DMS153 treated with DMSO at 0.1 percent for 48 hours (cell line): ENCODE data around the gene EVA1B.

Source experiments
- DNase-seq: peaks from one replicate; lab custom pipeline; 2025; ENCODE audit not compliant: unreplicated experiment; lab: John Stamatoyannopoulos, UW

Gene EVA1B

DNA sequence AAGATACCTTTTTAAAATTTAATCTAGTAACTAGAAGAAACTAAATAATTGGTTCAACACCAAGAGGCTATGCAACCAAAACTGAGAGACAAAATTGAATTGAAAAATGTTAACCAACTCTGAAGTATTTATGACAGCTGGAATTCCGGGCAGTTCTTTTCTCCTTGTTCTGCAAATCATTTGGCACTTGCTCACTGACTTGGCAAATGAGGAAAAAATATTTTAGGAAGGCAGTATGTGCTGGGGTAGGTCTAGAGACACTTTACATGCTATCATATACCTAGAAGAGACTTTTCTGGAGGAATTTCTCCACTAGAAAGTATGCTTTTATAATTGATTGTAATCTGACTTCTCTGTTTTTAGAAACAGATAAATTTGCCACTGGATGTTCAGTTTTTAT is 39.4 kb downstream of the EVA1B start:
- DNase-seq: no peak

DNA sequence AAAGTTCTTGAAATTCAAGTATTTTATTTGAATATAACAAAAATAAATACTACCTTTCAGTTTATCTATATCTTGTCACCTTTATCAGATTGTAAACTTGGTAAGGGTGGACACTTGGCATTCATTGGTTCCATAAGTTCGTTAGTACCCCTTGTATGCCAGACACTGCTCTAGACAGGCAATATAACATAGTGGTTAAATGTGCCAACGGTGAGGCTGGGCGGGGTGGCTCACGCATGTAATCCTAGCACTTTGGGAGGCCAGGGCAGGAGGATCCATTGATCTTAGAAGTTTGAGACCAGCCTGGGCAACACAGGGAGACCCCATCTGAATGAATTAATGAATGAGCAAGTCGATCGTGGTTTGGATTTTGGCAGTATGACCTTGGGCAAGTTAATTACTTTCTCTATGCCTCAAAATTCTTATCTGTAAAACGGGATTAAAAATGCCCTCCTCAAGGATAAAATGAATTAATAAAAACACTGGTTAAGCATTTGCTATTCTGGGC is 43.6 kb downstream of the EVA1B start:
- no peak for DNase-seq

DNA sequence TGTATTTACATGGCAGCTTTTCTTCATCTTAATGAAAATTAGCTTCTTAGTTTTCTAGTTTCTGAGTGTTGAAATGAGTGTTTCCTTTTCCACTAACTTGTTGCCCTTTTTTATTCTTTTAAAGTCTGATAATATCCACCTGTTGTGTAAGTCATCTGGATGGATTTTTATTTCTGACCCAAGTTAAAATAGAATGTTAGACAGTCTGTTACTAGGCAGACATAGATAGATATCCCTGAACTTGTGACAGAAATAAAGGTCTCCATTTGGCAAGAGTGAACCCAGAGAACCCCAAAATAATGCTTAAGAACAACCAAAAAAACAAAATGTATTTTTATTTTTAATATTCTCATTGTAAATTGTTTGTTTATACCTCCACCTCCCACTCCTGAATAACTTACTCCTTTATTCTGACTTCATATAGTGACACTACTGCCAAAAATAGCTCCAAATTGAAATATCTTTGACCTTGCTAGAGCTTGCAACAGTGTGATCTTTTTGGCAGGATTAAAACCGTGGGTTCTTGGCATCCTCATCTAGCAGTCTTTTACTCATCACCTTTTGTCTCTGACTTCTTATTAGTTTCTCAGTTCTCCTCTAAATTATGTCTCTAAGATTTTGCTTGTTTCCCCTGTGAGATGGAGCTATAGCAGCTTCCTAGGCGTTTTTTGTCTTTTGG is 44.2 kb downstream of the EVA1B start:
- DNase-seq: no peak

DNA sequence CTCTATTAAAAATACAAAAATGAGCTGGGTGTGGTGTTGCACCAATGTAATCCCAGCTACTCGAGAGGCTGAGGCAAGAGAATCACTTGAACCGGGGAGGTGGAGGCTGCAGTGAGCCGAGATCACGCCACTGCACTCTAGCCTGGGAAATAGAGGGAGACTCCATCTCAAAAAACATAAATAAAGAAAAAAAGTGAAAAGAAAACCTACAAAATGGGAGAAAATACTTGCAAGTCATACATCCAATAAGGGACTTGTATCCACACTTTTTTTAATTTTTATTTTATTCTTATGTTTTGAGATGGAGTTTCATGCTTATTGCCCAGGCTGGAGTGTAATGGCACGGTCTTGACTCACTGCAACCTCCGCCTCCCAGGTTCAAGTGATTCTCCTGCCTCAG is 46.8 kb downstream of the EVA1B start:
- DNase-seq: no peak

DNA sequence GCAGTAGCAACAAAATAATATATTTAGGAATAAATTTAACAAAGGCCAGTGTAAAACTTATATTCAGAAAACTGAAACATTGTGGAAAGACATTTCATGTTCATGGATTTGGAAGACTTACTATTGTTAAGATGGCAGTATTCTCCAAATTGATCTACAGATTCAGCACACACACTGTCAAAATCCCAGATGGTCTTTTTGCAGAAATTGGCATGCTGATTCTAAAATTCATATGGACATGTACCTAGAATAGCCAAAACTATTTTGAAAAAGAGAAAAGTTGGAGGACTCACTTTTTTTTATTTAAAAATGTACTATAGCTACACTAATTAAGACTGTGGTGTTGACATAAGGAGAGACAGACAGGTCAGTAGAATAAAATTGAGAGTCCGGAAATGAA is 49.2 kb downstream of the EVA1B start:
- DNase-seq: no peak

DNA sequence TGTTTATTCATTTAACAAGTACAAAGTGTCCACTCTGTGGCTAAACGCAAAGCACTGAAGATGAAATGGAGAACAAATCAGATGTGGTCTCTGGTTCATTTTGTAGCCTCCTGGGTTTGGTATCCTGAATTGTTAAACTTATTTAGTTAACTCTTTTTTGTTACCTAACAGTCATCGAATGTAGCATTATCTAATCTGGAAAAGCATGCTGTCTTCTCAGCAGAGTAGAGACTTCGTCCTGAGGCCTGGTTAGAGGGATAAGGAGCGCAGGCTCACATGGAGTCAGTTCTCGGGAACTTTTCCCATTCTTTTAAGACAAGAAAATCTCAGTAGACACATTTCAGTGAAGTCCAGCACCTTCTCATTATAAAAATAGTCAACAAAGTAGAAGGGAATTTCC is 50.4 kb downstream of the EVA1B start:
- no peak for DNase-seq
